Hippocampal formation (tissue), 2 donors: ENCODE measurements around the gene MAU2.

Experiments used
- DNase-seq, 2 donors: peaks; one replicate each; lab custom pipeline; 2025; lab: John Stamatoyannopoulos, UW

MAU2 gene

GRCh38 chr19:19320361-19321140, at the start of gene MAU2, which contains the start of gene SUGP1:
Gene MAU2 (plus strand): TSS chr19:19320829. CDS start chr19:19320860, 31 bp downstream.
Gene SUGP1 (minus strand): TSS chr19:19320509. CDS start chr19:19320496, 13 bp downstream.
- peak; percentile 84 to 88 for DNase-seq

DNA sequence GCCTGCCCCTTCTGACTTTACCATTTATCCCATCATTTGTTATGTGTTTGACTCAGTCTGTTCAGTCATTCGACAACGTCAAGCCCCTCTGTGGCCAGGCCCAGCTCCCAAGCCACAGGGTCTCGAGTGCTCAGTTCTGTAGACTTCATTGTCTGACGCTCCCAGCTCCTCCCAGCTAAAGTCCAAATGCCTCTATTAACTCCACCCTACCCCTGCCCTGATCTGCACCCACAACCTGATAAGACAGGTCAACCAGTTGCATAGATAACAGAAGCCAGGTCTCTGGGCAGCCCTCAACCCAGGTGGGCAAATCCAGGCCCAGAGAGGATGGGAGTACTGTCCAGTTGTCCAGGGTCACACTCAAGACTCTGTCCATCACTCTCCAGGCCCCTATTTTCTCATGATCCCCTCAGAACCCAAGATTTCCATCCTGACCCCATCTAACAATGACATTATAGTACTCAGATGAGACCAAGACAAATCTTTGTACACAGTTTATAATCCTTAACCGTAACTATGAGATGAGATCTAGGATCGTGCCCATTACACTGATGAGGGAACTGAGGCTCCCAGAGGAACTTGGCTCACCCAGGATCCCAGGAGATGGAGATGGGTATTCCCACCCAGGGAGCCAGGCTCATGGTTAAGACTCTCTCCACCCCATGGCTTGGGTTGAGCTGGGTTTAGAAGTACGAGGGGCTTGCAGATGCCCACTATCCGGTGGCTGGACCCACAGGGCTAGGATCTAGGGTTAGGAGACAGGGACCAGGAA, 48.6 kb upstream of the MAU2 start:
- DNase-seq, result no peak

DNA sequence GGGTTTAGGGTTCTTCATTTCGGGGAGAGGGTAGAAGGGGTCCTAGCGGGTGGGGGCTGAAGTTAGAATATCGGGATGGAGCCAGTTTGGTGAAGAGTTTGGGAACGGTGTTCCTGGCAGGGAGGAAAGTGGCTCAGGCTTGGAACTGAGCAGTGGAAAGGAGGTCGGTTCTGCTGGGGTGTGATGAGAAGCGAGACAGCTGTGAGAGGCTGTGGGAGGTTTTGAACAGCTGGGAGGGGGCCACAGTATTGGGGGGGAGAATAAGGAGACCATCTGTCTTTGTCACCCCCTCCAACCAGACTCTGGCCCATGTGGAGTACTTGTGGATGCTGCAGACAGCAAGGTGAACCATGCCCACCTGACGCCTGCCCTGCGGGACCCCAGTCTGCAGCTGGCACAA, 46.5 kb upstream of the MAU2 start:
- no peak for DNase-seq

- no peak for DNase-seq
These were observed 45.7 kb upstream of the MAU2 start for GRCh38 chr19:19274716-19275565.

DNA sequence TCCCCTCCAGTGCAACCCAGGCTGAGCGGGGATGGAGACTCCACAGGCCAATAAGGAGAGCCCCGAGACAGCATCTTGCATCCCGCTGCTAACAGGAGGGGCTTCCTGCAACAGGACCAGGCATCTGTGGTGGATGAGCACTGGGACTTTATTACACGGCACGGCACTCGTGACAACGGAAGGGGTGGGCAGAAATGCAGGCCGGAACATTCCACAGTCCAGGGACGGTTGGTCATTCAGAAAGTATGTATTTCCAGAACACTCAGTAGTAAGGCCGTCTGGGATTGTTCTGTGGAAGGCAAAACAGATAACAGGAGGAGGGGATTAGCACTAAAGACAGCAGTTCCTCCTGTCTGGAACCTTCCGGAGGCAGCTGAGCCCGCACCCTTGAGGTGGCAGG, 44.2 kb upstream of the MAU2 start:
- no peak for DNase-seq

- no peak for DNase-seq
These were observed 43.8 kb upstream of the MAU2 start for GRCh38 chr19:19276851-19277250.

DNA sequence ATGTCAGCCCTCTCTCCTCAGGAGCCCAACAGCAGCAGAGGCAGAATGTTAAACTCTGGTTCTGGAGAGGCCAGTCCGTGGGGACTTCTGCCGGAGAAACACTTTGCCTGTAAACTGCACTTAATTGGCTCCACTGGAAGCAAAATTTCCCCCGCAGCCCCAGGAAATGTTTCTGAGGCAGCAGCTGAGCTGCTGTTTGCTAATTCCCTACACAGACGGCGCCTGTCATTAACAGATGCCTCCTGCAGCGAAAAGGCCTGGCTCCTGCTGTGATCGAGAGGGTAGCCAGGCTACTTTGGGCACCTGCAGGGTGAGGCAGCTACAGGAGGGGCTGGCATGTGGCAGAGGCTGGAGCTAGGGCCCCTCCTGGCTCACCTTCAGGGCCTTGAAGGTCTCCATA, 42.3 kb upstream of the MAU2 start:
- DNase-seq, result no peak

GRCh38 chr19:19279062-19279612, 41.5 kb upstream of the MAU2 start:
- DNase-seq, result no peak

DNA sequence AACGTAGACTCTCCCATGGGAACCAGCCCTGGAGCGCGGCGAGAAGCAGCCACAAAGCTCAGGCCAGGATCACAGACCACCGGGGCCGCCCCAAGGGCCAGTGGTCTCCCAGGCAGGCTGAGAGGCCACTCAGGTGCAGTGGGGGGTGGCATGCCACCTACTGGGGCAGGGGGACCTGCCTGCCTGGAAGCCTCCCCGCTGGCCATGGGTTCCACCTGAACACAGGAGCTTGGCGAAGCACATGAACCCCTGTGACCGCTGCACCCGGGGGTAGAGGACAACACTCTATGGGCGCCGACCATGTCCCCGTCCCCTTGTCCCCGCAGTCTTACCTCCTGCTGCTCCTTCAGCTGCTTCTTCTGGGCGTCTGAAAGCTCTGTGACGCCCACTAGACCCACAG, 40.8 kb upstream of the MAU2 start:
- DNase-seq, result no peak

DNA sequence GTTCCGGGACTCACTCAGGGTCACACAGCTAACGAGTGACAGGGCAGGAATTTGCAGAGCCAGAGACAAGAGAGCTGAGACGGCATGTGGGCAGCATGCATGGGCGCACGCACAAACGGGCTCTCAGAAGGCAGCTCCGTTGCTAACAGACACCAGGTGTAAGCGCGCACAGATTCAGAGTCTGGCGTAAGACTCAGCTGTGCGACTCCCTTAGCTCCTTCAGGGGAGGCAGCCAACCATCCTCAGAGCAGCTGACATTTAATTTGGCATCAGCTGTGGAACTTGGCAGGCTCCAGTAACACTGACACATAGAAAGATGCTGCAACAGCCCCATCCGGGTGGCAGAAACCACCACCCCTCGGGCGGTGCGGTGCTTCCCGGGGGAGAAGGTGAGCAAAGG, 40.1 kb upstream of the MAU2 start:
- DNase-seq, result peak; percentile 16 to 20

DNA sequence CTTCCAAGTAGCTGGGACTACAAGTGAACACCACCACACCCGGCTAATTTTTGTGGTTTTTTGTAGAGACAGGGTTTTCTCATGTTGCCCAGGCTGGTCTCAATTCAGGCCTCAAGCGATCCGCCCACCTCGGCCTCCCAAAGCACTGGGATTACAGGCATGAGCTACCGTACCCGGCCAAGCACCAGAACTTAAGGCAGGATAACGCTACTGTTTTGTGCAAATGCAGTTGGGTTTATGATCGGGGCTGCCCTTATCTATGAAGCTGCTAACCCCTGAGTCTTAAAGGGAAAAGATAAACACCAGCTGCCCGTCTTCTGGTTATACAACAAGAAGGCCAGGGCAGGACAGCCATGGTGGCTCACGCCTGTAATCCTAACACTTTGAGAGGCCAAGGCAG, 34.9 kb upstream of the MAU2 start:
- no peak for DNase-seq

- no peak for DNase-seq
These were observed 28.0 kb upstream of the MAU2 start for GRCh38 chr19:19292607-19293006.

DNA sequence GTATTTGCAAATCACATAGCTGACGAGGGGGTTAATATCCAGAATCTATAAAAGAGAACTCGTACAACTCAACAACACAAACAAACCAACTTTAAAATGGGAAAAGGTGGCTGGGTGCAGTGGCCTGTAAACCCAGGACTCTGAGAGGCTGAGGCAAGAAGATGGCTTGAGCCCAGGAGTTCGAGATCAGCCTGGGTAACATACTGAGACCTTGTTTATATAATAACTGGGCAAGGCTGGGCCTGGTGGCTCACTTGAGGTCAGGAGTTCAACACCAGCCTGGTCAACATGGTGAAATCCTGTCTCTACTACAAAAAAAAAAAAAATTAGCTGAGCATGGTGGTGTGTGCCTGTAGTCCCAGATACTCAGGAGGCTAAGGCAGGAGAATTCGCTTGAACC, 25.7 kb upstream of the MAU2 start:
- DNase-seq, result no peak

DNA sequence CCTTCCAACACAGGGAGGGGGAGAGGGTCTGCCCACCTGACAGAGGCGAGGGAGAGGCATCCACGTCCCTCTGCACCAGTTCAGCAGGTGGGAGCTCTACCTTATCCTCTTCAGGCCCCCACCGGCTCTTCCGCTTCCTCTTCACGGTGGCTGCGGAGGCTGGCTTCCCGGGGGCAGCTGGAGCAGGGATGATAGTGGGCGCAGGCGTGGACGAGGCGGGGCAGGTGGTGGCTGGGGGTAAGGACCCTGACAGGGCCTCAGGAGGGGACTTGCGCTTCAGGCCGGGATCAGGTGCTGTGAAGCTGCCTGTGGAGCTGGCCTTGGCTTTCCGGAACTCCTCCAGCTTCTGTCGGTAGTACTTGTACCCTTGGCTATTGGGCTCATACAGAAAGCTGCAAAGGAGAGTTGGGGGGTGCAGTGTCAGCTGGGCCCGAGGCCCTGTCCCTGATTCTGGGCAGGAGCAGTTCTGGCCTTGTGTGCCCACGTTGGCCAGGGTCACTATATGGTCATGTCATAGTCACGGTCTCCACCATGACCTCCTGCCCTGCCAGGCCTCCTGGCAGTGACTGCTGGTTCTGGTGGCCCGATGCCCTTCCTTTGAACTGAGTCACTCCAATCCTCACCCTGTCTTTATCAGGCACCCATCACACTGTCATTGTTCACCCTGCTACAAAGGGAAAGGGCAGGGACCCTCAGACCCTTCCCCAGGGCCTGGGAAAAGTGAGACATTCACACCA, 23.5 kb upstream of the MAU2 start:
- no peak for DNase-seq

GRCh38 chr19:19297759-19298158, 22.9 kb upstream of the MAU2 start:
- no peak for DNase-seq

DNA sequence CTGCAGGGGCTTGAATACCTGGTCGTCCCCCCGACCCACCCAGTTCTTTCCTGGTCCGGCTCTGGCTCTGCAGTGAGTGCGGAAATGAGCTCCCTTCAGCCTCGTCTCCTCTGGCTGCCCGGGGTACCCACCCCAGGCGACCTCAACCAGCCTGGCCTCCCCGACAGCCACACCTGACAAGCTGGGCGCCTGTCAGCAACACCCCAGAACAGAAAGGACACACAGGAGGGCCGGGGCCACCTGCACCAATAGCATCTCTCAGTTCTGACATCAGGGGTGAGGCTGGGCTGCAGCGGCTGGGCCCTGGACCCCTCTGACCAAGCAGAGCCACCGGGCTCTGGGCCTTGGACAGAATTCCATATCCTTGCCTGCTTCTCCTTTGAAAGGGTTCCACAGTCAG, 20.0 kb upstream of the MAU2 start:
- no peak for DNase-seq

- DNase-seq, result no peak
These were observed 17.2 kb upstream of the MAU2 start for GRCh38 chr19:19303411-19303810.

GRCh38 chr19:19304186-19304965, 16.3 kb upstream of the MAU2 start:
- peak; percentile 17 to 19 for DNase-seq

DNA sequence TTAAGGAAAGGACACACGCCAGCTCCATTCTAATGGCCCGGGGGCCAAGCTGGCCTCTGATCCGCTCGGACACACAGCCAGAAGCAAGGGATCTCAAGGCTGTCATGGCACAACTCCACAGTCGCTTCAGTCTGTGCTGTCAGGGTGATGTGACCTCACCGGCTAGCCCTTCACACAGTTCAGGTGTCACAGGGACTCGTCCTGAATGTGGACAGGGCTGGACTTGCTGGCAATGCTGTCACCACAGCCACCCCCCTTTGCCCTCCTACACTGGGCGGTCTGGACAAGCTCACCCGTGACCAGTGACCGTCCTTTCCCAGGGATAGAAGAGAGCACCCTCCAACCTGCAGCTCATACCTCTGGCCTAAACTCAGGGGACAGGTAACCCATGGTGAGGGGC, 15.6 kb upstream of the MAU2 start:
- DNase-seq, result no peak

DNA sequence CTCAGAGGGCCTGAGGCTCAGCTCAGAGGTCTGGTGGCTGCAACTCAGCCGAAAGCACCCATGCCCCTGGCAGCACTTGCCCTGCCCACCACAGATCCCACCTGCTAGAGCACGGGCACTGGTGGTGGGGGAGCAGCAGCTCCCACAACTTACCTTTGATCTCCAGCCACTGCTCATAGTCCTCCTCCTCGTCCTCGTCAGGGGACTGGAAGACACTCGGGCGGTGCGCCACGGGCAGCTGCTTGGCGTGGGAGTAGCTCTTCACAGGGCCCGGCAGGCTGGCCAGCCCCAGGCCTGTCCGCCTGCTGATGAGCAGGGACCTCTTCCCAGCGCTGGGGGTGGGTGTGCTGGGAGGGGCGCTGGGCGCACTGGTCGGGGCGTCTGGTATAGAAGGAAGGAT, 14.9 kb upstream of the MAU2 start:
- DNase-seq, result no peak

DNA sequence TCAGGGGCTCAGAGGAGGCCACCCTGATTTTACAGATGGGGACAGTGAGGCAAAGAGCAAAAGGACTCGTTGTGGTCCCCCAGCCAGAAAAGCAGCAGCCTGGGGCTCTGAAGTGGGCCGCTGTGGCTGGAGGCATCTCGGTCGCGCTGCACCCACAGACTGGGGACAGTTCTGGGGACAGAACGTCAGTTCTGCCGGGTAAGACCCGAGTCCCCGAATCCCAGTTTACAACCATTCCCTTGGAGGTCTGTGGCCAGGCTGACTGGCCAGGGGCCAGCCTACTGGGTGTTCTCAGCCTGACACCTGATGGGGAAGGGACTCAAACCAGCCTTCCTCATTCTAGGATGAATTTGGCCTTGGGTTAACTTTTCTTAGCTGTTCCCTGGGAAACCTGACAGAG, 14.4 kb upstream of the MAU2 start:
- no peak for DNase-seq
